ENCODE data around the gene TERB2. TPM values are rescaled to one million over a fixed set of nuclear protein-coding genes. Genes with fewer than 3 reads are reported as not detected.
"Not testable (repeated sequence)": the region's sequence is repeated elsewhere in the genome, so short reads cannot be mapped to it uniquely, and the experiment has no call there.

Gene TERB2
- total RNA-seq, 1 experiment from 2014 or later = not detected

DNA sequence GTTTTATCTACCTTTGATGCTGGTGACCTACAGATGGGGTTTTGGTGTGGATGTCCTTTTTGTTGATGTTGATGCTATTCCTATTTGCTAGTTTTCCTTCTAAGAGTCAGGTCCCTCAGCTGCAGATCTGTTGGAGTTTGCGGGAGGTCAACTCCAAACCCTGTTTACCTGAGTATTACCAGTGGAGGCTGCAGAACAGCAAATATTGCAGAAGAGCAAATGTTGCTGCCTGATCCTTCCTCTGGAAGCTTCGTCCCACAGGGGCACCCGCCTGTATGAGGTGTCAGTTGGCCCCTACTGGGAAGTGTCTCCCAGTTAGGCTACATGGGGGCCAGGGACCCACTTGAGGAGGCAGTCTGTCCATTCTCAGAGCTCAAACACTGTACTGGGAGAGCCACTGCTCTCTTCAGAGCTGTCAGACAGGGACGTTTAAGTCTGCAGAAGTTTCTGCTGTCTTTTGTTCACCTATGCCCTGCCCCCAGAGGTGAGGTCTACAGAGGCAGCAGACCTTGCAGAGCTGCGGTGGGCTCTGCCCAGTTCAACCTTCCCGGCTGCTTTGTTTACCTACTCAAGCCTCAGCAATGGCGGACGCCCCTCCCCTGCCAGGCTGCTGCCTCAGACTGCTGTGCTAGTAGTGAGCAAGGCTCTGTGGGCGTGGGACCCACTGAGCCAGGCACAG lies 63.9 kb downstream of the TERB2 start:
- not testable (repeated sequence) for H3K27ac ChIP-seq (ENCODE audit: insufficient read length, low read depth, low read length); H4K5ac ChIP-seq (ENCODE audit: insufficient read length, low read depth, low read length); H3K4me2 ChIP-seq (ENCODE audit: insufficient read depth, insufficient read length, low read length); H3K23ac ChIP-seq (ENCODE audit: insufficient read length, low read depth, low read length); DNase-seq; H3K18ac ChIP-seq (ENCODE audit: insufficient read length, low read depth, low read length); H2AK5ac ChIP-seq (ENCODE audit: insufficient read length, low read length); H2BK12ac ChIP-seq (ENCODE audit: insufficient read length, low read depth, low read length); H2BK20ac ChIP-seq (ENCODE audit: low read depth, low read length, poor library complexity, severe bottlenecking); H3K9ac ChIP-seq (ENCODE audit: extremely low read depth, insufficient read length, low read length); H3K14ac ChIP-seq (ENCODE audit: insufficient read depth, low read length); H3K27ac Mint-ChIP-seq; H3K4me3 Mint-ChIP-seq; H3K27me3 ChIP-seq (ENCODE audit: insufficient read depth, low read length); H2AFZ ChIP-seq (ENCODE audit: low read length); H2BK120ac ChIP-seq (ENCODE audit: low read depth, low read length, poor library complexity, severe bottlenecking); H4K8ac ChIP-seq (replicated peaks; ENCODE audit: insufficient read length, low read depth, low read length); H3T11ph ChIP-seq (ENCODE audit: low read length); H4K91ac ChIP-seq (ENCODE audit: insufficient read length, low read depth, low read length); H3K23me2 ChIP-seq (ENCODE audit: insufficient read length, low read depth, low read length, poor library complexity, severe bottlenecking); H3K79me2 ChIP-seq (ENCODE audit: insufficient read depth, low read length); H2BK5ac ChIP-seq (ENCODE audit: insufficient read length, low read length); H3K56ac ChIP-seq (ENCODE audit: insufficient read length, low read depth, low read length); H3K79me1 ChIP-seq (ENCODE audit: insufficient read depth, low read depth, low read length, poor library complexity, severe bottlenecking); H4K20me1 ChIP-seq (ENCODE audit: control insufficient read depth, insufficient read depth, insufficient read length); H3K36me3 Mint-ChIP-seq (ENCODE audit: insufficient read depth in 1 of 3, low read depth in 3 of 3); H2BK15ac ChIP-seq (ENCODE audit: low read depth, low read length); H3K4ac ChIP-seq (ENCODE audit: low read depth, low read length); H3K9me3 ChIP-seq (ENCODE audit: control insufficient read depth, low read depth, low read length); H3K4me1 ChIP-seq (ENCODE audit: insufficient read depth, low read length)
- Mint-ChIP-seq H3K27me3 (ENCODE audit: low read depth) (peaks cover 29% of the 10 kb centered on the region), H3K9me3 (peaks cover 15 to 22% of the 10 kb centered on the region in 2 experiments; a peak in 3 of 5 replicates), H3K4me1 (peaks cover 11 to 14% of the 10 kb centered on the region in 2 experiments)
- WGBS (ENCODE audit: extremely low coverage, insufficient read length, low lambda C conversion rate) = no CpG with 5 or more reads among the region's 9 CpGs

GRCh38 chr15:45020901-45021259 lies 64.4 kb downstream of the TERB2 start:
- not testable (repeated sequence) for H3K79me2 ChIP-seq (ENCODE audit: insufficient read depth, low read length); H3K4ac ChIP-seq (ENCODE audit: low read depth, low read length); H4K91ac ChIP-seq (ENCODE audit: insufficient read length, low read depth, low read length); H3K27ac Mint-ChIP-seq; H2BK20ac ChIP-seq (ENCODE audit: low read depth, low read length, poor library complexity, severe bottlenecking); H3K4me3 Mint-ChIP-seq; H2BK12ac ChIP-seq (ENCODE audit: insufficient read length, low read depth, low read length); H3T11ph ChIP-seq (ENCODE audit: low read length); H3K4me1 ChIP-seq (ENCODE audit: insufficient read depth, low read length); H3K4me2 ChIP-seq (ENCODE audit: insufficient read depth, insufficient read length, low read length); H3K56ac ChIP-seq (ENCODE audit: insufficient read length, low read depth, low read length); H4K5ac ChIP-seq (ENCODE audit: insufficient read length, low read depth, low read length); H2BK15ac ChIP-seq (ENCODE audit: low read depth, low read length); H3K27me3 ChIP-seq (ENCODE audit: insufficient read depth, low read length); H2BK120ac ChIP-seq (ENCODE audit: low read depth, low read length, poor library complexity, severe bottlenecking); H3K36me3 Mint-ChIP-seq (ENCODE audit: insufficient read depth in 1 of 3, low read depth in 3 of 3); H2AFZ ChIP-seq (ENCODE audit: low read length); H3K27ac ChIP-seq (ENCODE audit: insufficient read length, low read depth, low read length); H2BK5ac ChIP-seq (ENCODE audit: insufficient read length, low read length); H3K23me2 ChIP-seq (ENCODE audit: insufficient read length, low read depth, low read length, poor library complexity, severe bottlenecking); H3K79me1 ChIP-seq (ENCODE audit: insufficient read depth, low read depth, low read length, poor library complexity, severe bottlenecking); H3K23ac ChIP-seq (ENCODE audit: insufficient read length, low read depth, low read length); H4K20me1 ChIP-seq (ENCODE audit: control insufficient read depth, insufficient read depth, insufficient read length); DNase-seq; H3K9ac ChIP-seq (ENCODE audit: extremely low read depth, insufficient read length, low read length); H3K18ac ChIP-seq (ENCODE audit: insufficient read length, low read depth, low read length); H3K14ac ChIP-seq (ENCODE audit: insufficient read depth, low read length); H2AK5ac ChIP-seq (ENCODE audit: insufficient read length, low read length); H3K9me3 ChIP-seq (ENCODE audit: control insufficient read depth, low read depth, low read length); H4K8ac ChIP-seq (replicated peaks; ENCODE audit: insufficient read length, low read depth, low read length)
- peaks cover 27% of the 10 kb centered on the region for H3K27me3 Mint-ChIP-seq (ENCODE audit: low read depth)
- no CpG with 5 or more reads among the region's 9 CpGs for WGBS (ENCODE audit: extremely low coverage, insufficient read length, low lambda C conversion rate)
- peaks cover 15 to 22% of the 10 kb centered on the region in 2 experiments; a peak in 3 of 5 replicates for H3K9me3 Mint-ChIP-seq
- peaks cover 14% of the 10 kb centered on the region in 2 experiments for H3K4me1 Mint-ChIP-seq

All from H9 (cell line).